Umbilical cord (tissue), 2 donors: ENCODE data around the gene ZNF662. TPM values are rescaled to one million over a fixed set of nuclear protein-coding genes. Genes with fewer than 3 reads are reported as not detected.
A peak's percentile ranks its signal among the peaks of the same experiment; 100 is the strongest.

Source experiments
- DNase-seq: peaks from one replicate; pipeline ENCODE4 v3.0.0-alpha.2; 2015; ENCODE audit warnings: low spot score
- total RNA-seq: library from RNA; depleted of rRNA; stranded (reverse); fragments of >200 nt; gene quantifications from one replicate; pipeline ENCODE4 v1.2.3, GENCODE V29; 2014; ENCODE audit warnings: low replicate concordance; ENCODE audit not compliant: insufficient read depth

The ZNF662 gene
- total RNA-seq, 1 donor from 2014 or later: 10.4 TPM

GRCh38 chr3:42886294-42886822 is 19.6 kb upstream of the ZNF662 start:
- DNase-seq: no peak

GRCh38 chr3:42887084-42887483 is 18.9 kb upstream of the ZNF662 start:
- DNase-seq: no peak

GRCh38 chr3:42891042-42891441 is 14.9 kb upstream of the ZNF662 start:
- DNase-seq: no peak

- DNase-seq: no peak
These were observed 13.8 kb upstream of the ZNF662 start for GRCh38 chr3:42892169-42892568.

GRCh38 chr3:42892807-42893206 is 13.1 kb upstream of the ZNF662 start:
- no peak for DNase-seq

GRCh38 chr3:42894698-42895579 is 11.0 kb upstream of the ZNF662 start:
- DNase-seq: no peak

- no peak for DNase-seq
These were observed 10.4 kb upstream of the ZNF662 start for GRCh38 chr3:42895580-42895868.

- no peak for DNase-seq
These were observed 6.9 kb upstream of the ZNF662 start for GRCh38 chr3:42898896-42899675.

- DNase-seq: peak; percentile 6
These were observed 5.5 kb upstream of the ZNF662 start for GRCh38 chr3:42900226-42901072.

GRCh38 chr3:42901073-42901415 is 4.9 kb upstream of the ZNF662 start:
- DNase-seq: no peak

GRCh38 chr3:42902257-42902656 is 3.7 kb upstream of the ZNF662 start:
- no peak for DNase-seq

GRCh38 chr3:42904076-42904475 is 1.9 kb upstream of the ZNF662 start:
- DNase-seq: no peak

GRCh38 chr3:42905740-42906069 is 237 bp upstream of the ZNF662 start:
- no peak for DNase-seq

- no peak for DNase-seq
These were observed 874 bp downstream of the ZNF662 start for GRCh38 chr3:42906848-42907183.

- DNase-seq: no peak
These were observed 2.7 kb downstream of the ZNF662 start for GRCh38 chr3:42908675-42909074.

- DNase-seq: no peak
These were observed 5.6 kb downstream of the ZNF662 start for GRCh38 chr3:42911551-42911950.

GRCh38 chr3:42914771-42915515 is 9.0 kb downstream of the ZNF662 start:
- DNase-seq: no peak

GRCh38 chr3:42923606-42924005 is 17.7 kb downstream of the ZNF662 start:
- no peak for DNase-seq

GRCh38 chr3:42926310-42926709 is 20.4 kb downstream of the ZNF662 start:
- no peak for DNase-seq

GRCh38 chr3:42934111-42934510 is 28.2 kb downstream of the ZNF662 start:
- no peak for DNase-seq

- DNase-seq: no peak
These were observed 29.0 kb downstream of the ZNF662 start for GRCh38 chr3:42934910-42935309.

GRCh38 chr3:42935472-42935871 is 29.5 kb downstream of the ZNF662 start:
- DNase-seq: no peak
